Mesenchymal stem cell (in vitro differentiated cells and primary cell): ENCODE measurements around the gene TEKT5. TPM values are rescaled to one million over a fixed set of nuclear protein-coding genes. Genes with fewer than 3 reads are reported as not detected.

ENCODE experiments used
- small RNA-seq: library from polyadenylated mRNA; stranded (forward); fragments of <200 nt; extraction: miRNeasy Mini kit (QIAGEN cat#:217004); gene quantifications from one replicate; pipeline ENCODE3, GENCODE V24; 2013; ENCODE audit warnings: low read depth

TEKT5 gene

Small RNAs within 50 kb of the gene (small RNA-seq; reads per million reads assigned to genes)
- gene MTND4LP24, result not detected
- not detected for gene MTND6P33
